C4-2B (cell line): ENCODE results near the gene CETN1.

Experiments used
- CTCF ChIP-seq: fragments of 450-650 bp; conservative IDR thresholded peaks from 2 replicates; pipeline ENCODE4 v1.5.1; 2017; ENCODE audit warnings: mild to moderate bottlenecking
- ZFX ChIP-seq: fragments of 450-650 bp; IDR thresholded peaks from 2 replicates; pipeline ENCODE4 v1.6.1; 2017

GRCh38 chr18:615773-616172 lies 35.6 kb downstream of the CETN1 start:
- TF ChIP-seq CTCF (no peak), ZFX (no peak)
